NOMO-1 treated with dmso at 0.1 percent for 144 hours (cell line): ENCODE results near the gene MORC3.
A peak's percentile ranks its signal among the peaks of the same experiment; 100 is the strongest.
"Not testable (repeated sequence)": the region's sequence is repeated elsewhere in the genome, so short reads cannot be mapped to it uniquely, and the experiment has no call there.

Experiments used
- DNase-seq: peaks from one replicate; lab custom pipeline; 2025; ENCODE audit not compliant: unreplicated experiment; lab: John Stamatoyannopoulos, UW

Gene MORC3

GRCh38 chr21:36321325-36322082, 1.5 kb downstream of the MORC3 start:
- peak; percentile 18 for DNase-seq

GRCh38 chr21:36322083-36322424, 2.1 kb downstream of the MORC3 start:
- DNase-seq: no peak

GRCh38 chr21:36323032-36323431, 3.0 kb downstream of the MORC3 start:
- DNase-seq: peak; percentile 27

- no peak for DNase-seq
These were observed 5.5 kb downstream of the MORC3 start for GRCh38 chr21:36325373-36326010.

- DNase-seq: peak; percentile 9
These were observed 10.9 kb downstream of the MORC3 start for GRCh38 chr21:36330904-36331303.

GRCh38 chr21:36337099-36337509, 17.1 kb downstream of the MORC3 start:
- no peak for DNase-seq

- no peak for DNase-seq
These were observed 19.0 kb downstream of the MORC3 start for GRCh38 chr21:36338975-36339374.

- not testable (repeated sequence) for DNase-seq
These were observed 22.6 kb downstream of the MORC3 start for GRCh38 chr21:36342581-36342980.

- no peak for DNase-seq
These were observed 24.9 kb downstream of the MORC3 start for GRCh38 chr21:36344931-36345330.

GRCh38 chr21:36347278-36347961, 27.4 kb downstream of the MORC3 start:
- DNase-seq: no peak

- no peak for DNase-seq
These were observed 27.9 kb downstream of the MORC3 start for GRCh38 chr21:36347962-36348328.

GRCh38 chr21:36349315-36349714, 29.3 kb downstream of the MORC3 start:
- no peak for DNase-seq

- no peak for DNase-seq
These were observed 30.4 kb downstream of the MORC3 start for GRCh38 chr21:36350282-36350910.

GRCh38 chr21:36354918-36355680, 35.1 kb downstream of the MORC3 start:
- DNase-seq: no peak

- no peak for DNase-seq
These were observed 35.9 kb downstream of the MORC3 start for GRCh38 chr21:36355868-36356267.

GRCh38 chr21:36359185-36359584, 39.2 kb downstream of the MORC3 start:
- DNase-seq: no peak

- DNase-seq: no peak
These were observed 49.2 kb downstream of the MORC3 start for GRCh38 chr21:36369064-36369685.

- no peak for DNase-seq
These were observed 56.0 kb downstream of the MORC3 start for GRCh38 chr21:36375994-36376393.

GRCh38 chr21:36377391-36377842, 57.4 kb downstream of the MORC3 start:
- no peak for DNase-seq

GRCh38 chr21:36379251-36379650, 59.3 kb downstream of the MORC3 start:
- DNase-seq: no peak
